DMS153 treated with DMSO at 0.1 percent for 48 hours (cell line): ENCODE measurements around the gene SLC30A4.
"Not testable (repeated sequence)": the region's sequence is repeated elsewhere in the genome, so short reads cannot be mapped to it uniquely, and the experiment has no call there.

Experiments used
- DNase-seq: peaks from one replicate; lab custom pipeline; 2025; ENCODE audit not compliant: unreplicated experiment; lab: John Stamatoyannopoulos, UW

The SLC30A4 gene

GRCh38 chr15:45510758-45511280 is 11.7 kb downstream of the SLC30A4 start:
- DNase-seq = no peak

DNA sequence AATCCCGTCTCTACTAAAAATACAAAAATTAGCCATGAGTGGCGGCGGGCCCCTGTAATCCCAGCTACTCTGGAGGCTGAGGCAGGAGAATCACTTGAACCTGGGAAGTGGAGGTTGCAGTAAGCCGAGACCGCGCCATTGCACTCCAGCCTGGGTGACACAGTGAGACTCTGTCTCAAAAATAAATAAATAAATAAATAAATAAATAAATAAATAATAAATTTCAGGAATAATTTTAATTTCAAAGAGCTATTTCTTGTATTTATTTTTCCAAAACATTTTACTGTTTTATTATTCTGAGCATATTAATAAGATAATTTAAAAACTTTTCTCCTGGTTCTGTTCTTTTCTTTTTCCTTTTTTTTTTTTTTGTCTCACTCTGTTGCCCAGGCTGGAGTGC is 15.4 kb downstream of the SLC30A4 start:
- DNase-seq = not testable (repeated sequence)

DNA sequence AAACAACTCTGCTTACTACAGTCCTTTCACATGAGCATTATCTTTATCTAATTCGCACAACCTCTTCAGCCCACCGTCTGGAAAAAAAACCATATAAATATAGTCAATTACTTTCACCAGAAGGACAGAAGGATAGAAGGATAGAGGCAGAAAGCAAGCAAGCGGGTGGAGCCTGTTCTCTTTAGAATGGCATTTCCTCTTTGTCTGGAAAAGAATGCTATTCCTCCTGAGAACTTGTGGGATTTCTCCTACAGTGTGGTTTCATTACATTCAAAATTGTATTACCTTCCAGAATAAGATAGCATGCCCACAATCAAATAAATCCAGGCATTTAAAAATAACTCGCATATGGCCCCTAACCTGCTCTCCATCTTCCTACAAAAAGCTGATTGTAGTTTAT is 23.1 kb downstream of the SLC30A4 start:
- no peak for DNase-seq

GRCh38 chr15:45498701-45499100 is 23.9 kb downstream of the SLC30A4 start:
- DNase-seq = no peak

DNA sequence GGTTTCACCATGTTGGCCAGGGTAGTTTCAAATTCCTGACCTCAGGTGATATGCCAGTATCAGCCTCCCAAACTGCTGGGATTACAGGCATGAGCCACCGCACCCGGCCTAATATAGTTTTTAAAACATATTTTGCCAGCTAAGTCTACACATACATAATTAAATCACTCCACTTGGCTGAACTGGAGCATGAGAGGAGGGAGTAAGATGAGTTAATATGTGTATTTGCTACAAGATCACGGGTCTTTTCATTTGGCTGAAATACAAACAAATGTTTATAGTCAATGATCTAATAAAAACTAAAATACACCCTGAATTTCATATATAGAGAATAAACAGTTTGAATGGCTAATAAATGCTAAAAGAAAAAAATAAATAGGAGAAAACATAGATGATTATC is 25.3 kb downstream of the SLC30A4 start:
- DNase-seq = no peak

- DNase-seq = no peak
Observed at GRCh38 chr15:45496658-45497057, 25.9 kb downstream of the SLC30A4 start.

DNA sequence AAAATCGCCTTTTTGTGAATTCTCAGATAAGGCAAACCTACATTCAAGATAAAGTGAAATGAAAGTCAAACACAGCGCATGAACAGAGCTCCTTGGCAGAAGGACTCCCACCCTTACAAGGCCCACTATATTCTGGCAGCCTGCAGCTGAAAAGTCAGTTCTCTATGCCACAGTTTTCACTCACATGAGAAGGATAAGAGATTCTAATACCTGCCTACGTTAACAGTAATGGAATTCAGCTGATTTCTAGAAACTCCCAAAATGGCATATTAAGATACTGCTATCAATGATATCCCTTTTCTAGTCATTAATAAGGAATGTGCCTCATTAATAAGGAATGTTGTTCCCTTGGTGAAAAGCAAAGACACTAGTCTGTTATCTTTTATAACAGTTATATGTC is 27.0 kb downstream of the SLC30A4 start:
- DNase-seq = no peak

DNA sequence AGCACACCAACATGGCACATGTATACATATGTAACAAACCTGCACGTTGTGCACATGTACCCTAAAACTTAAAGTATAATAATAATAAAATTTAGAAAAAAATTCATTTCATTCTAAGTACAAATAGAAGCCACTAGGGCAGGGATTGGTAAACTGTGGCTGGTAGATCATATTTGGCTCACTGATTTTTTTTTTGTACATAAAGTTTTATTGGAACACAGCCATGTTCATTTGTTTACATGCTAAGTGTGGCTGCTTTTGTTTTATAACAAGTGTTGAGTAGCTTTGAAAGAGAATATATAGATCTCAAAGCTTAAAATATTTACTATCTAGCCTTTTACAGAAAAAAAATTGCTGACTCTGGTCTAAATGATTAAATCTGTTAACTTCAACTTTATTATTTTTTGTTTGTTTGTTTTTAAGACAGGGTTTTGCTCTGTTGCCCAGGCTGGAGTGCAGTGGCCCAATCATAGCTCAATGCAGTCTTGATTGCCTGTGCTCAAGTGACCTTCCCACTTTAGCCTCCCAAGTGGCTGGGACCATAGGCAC is 32.8 kb downstream of the SLC30A4 start:
- no peak for DNase-seq

GRCh38 chr15:45486317-45486716 is 36.2 kb downstream of the SLC30A4 start:
- DNase-seq = no peak

- no peak for DNase-seq
Observed at GRCh38 chr15:45481135-45481534, 41.4 kb downstream of the SLC30A4 start.

- no peak for DNase-seq
Observed at GRCh38 chr15:45476410-45476809, 46.1 kb downstream of the SLC30A4 start.

DNA sequence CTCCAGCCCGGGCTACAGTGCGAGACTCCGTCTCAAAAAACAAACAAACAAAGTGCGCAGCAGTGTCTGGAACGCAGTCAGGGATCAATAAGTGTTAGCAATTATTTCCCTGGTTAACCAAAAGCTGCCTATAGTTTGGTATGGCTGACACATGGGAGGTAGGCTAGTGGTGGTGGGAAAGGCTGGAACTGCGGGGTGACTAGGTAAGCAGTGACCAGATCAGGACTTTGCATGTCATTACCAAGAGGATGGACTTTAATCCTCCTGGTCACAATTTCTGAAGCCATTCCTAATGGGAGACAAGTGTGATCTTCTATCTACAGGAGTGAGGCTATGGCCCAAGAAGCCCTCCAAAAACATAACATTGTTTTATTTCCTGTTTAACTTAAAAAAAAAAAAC is 47.8 kb downstream of the SLC30A4 start:
- DNase-seq = no peak

GRCh38 chr15:45473068-45473467 is 49.5 kb downstream of the SLC30A4 start:
- DNase-seq = no peak

- DNase-seq = no peak
Observed at GRCh38 chr15:45471151-45471550, 51.4 kb downstream of the SLC30A4 start.

- DNase-seq = no peak
Observed at GRCh38 chr15:45469441-45469840, 53.1 kb downstream of the SLC30A4 start.

DNA sequence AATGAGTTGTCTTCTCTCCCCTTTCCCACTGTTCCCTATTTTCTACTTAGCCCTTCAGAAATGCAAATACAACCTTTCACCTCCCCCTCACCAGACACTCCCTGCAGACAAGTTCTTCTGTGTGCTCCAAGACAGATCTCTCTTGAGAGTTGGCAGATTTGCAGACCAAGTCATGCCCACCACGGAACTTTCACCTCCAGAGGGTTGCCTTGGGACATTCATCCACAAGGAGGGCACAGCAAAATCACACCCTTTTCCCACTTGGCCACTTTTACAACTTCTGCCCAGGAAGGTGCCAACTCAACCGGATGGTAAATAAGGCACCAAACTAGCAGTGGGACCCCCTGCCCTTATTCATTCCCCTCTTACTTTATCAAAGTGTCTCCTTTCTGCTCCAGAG is 53.5 kb downstream of the SLC30A4 start:
- no peak for DNase-seq

DNA sequence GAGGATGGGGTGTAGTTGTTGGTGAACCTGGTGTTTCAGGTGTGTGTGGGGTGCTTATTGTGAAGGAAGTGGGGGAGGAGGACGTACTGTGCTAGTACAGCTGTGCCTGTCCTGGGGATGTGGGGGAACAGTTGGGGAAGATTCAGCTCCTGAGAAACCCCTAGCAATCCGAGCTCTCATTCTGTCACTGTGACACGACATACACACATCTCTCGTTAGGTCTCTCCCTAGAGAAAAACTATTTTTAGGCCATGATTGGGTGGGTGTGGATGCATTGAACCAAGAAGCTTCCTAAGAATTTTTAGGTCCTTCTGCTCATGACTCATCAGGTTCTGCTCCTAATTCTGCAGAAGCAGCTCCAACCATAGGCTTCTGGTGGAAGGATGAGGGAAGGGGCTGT is 54.3 kb downstream of the SLC30A4 start:
- no peak for DNase-seq

GRCh38 chr15:45458746-45459403 is 63.7 kb downstream of the SLC30A4 start:
- peak; percentile 9 for DNase-seq

DNA sequence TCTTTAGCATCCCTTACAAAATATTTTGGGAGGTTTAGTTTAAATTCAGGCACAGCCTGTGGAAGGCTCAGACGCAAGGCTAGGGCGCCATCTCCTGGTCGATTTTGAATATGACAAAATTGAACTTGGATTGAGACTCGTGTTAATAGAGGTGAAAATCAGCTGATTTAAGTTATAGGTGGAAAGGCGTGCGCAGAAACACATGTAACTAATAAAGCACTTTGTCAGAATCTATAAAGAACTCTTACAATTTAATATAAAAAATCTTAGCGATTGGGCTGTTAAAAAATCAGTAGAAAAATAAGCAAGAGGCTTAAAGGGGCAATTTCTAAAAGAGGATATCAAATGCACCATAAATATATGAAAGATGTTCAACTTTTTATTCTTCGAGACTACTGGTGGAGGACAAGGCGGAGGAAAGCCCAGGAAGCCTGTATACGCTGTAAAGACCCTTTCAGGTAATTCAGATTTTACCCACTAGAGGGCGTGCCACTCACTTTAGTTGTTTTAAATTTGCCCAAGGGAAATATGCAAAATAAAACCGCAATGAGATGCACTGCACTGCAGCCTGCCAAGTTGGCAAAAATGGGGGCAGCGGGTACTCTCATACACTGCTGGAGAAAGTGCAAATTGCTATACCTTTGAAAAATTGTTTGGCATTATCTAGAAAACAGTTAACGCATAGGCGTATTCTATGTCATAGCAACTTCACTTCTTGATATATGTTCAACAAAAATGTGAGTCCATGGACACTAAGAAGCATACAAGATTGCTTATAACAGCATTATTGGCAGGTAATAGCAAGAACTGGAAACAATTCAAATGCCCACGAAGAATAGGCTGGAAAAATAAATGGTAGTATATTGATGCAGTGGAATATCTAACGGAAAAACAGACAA is 64.7 kb downstream of the SLC30A4 start:
- DNase-seq = peak; percentile 48

- no peak for DNase-seq
Observed at GRCh38 chr15:45457220-45457619, 65.3 kb downstream of the SLC30A4 start.

DNA sequence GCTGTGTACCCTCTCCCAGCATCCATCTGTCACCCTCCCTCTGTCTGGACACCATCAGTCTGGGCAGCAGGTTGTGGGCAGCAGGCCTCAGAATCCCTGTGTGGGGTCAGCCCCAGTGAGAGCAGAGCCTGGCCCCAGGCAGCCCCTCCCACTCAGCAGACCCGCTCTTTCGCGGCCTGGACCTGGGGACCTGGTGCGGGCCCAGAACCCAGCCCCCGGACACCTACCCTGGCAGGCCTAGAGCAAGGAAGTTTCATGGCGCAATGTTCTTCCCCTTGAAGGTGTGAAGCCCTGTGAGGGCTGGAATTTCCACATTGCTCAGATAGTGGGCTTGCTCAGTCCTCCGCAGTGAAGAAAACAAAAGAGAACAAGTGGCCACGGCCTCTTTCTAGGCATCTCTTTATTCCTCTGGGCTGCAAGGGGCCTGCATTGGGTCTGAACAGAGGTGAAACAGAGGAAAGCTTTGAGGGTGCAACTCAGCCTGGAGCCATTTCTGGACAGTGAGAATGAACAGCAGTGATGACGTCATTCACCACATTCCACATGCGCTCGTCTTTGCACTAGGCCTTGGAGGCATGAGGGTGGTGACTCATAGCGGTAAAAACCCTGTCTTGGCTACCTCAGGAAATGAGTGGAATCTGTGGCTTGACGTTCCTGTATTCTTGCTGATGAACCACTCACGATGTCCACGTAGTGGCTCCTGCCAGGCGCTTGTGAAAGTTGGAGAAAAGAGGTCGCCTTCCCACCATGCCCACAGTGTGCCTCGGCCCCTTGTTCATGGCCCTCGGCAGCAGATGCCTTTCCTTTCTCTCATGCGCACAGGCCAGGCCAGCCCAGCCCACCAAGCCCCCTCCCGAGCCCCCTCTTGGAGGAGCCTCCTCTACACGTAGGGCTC is 66.1 kb downstream of the SLC30A4 start:
- DNase-seq = no peak
